HG03520 (cell line): ENCODE data around the gene PERP.
"Not testable (repeated sequence)": the region's sequence is repeated elsewhere in the genome, so short reads cannot be mapped to it uniquely, and the experiment has no call there.

Experiments
- ATAC-seq: cut with Tn5 transposase; IDR thresholded peaks from one replicate; pipeline ENCODE4 v1.9.1; 2021; ENCODE audit warnings: mild to moderate bottlenecking, moderate library complexity; ENCODE audit not compliant: unreplicated experiment

PERP gene

GRCh38 chr6:138105880-138106664 lies 1.1 kb downstream of the PERP start:
- ATAC-seq, result no peak

GRCh38 chr6:138105446-138105845 lies 1.8 kb downstream of the PERP start:
- ATAC-seq, result no peak

- no peak for ATAC-seq
Observed at GRCh38 chr6:138104618-138105213, 2.5 kb downstream of the PERP start.

- ATAC-seq, result no peak
Observed at GRCh38 chr6:138103871-138104270, 3.3 kb downstream of the PERP start.

- no peak for ATAC-seq
Observed at GRCh38 chr6:138101946-138102731, 5.1 kb downstream of the PERP start.

GRCh38 chr6:138099832-138100231 lies 7.4 kb downstream of the PERP start:
- ATAC-seq, result no peak

- no peak for ATAC-seq
Observed at GRCh38 chr6:138098306-138098705, 8.9 kb downstream of the PERP start.

GRCh38 chr6:138094260-138094659 lies 13.0 kb downstream of the PERP start:
- ATAC-seq, result no peak

GRCh38 chr6:138093632-138094031 lies 13.6 kb downstream of the PERP start:
- ATAC-seq, result no peak

- no peak for ATAC-seq
Observed at GRCh38 chr6:138092686-138093085, 14.5 kb downstream of the PERP start.

GRCh38 chr6:138089325-138089724 lies 17.9 kb downstream of the PERP start:
- no peak for ATAC-seq

GRCh38 chr6:138088326-138088762 lies 18.9 kb downstream of the PERP start:
- ATAC-seq, result no peak

- no peak for ATAC-seq
Observed at GRCh38 chr6:138087593-138088325, 19.5 kb downstream of the PERP start.

- no peak for ATAC-seq
Observed at GRCh38 chr6:138086573-138087196, 20.5 kb downstream of the PERP start.

- ATAC-seq, result no peak
Observed at GRCh38 chr6:138085839-138086222, 21.4 kb downstream of the PERP start.

GRCh38 chr6:138084904-138085838 lies 22.0 kb downstream of the PERP start:
- no peak for ATAC-seq

- no peak for ATAC-seq
Observed at GRCh38 chr6:138082232-138082631, 25.0 kb downstream of the PERP start.

GRCh38 chr6:138079556-138079955 lies 27.7 kb downstream of the PERP start:
- not testable (repeated sequence) for ATAC-seq

GRCh38 chr6:138078491-138078890 lies 28.7 kb downstream of the PERP start:
- no peak for ATAC-seq

- no peak for ATAC-seq
Observed at GRCh38 chr6:138073264-138073663, 34.0 kb downstream of the PERP start.
